Astrocyte of the hippocampus (primary cell): ENCODE data around the gene DYNLT2.
"Not testable (repeated sequence)": the region's sequence is repeated elsewhere in the genome, so short reads cannot be mapped to it uniquely, and the experiment has no call there.

ENCODE experiments used
- DNase-seq: peaks from one replicate; pipeline ENCODE4 v3.0.0; 2011; ENCODE audit warnings: low read depth, low spot score

DYNLT2 gene

GRCh38 chr6:169783971-169784820 lies 32.8 kb upstream of the DYNLT2 start:
- peak; percentile 57 for DNase-seq

- no peak for DNase-seq
Measured at GRCh38 chr6:169783401-169783800, 32.0 kb upstream of the DYNLT2 start.

DNA sequence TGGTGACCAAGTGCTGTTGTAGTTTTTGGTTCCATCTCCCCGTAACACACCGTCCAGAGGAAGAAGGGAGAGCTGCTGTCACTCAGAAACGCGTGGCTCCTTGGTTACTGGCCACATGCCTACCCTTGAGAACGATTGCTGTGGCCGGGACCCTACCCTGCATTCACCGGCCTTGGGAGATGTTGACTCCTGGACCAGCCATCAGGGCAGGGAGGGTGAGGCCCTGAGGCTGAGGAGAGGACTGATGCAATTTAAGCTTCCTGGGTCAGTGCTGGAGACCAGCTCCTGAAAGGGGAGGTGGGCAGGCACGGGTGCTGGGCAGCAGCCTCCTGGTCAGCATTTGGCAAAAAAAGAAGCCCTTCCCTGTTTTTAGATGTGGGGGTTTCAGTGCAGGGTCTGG lies 31.6 kb upstream of the DYNLT2 start:
- no peak for DNase-seq

- DNase-seq = peak; percentile 74
Measured at GRCh38 chr6:169780571-169781091, 29.3 kb upstream of the DYNLT2 start.

- no peak for DNase-seq
Measured at GRCh38 chr6:169779896-169780295, 28.5 kb upstream of the DYNLT2 start.

- DNase-seq = no peak
Measured at GRCh38 chr6:169779092-169779815, 27.9 kb upstream of the DYNLT2 start.

GRCh38 chr6:169778646-169779045 lies 27.3 kb upstream of the DYNLT2 start:
- DNase-seq = no peak

DNA sequence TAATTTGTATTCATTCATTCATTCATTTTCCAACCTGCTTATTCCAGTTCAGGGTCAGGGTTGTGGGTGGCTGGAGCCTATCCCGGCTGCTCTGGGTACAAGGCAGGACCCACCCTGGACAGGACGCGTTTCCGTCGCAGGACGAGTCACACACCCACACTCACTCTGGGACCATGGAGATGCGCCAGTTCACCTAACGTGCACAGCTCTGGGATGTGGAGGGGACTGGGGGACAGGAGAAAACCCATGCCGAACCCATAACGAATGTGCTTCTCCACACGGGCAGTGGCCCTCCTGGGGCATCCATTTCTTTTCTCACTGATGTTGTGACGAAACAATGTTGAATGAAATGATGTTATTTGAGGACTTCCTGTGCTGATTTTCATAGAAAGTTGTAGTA lies 26.5 kb upstream of the DYNLT2 start:
- no peak for DNase-seq

DNA sequence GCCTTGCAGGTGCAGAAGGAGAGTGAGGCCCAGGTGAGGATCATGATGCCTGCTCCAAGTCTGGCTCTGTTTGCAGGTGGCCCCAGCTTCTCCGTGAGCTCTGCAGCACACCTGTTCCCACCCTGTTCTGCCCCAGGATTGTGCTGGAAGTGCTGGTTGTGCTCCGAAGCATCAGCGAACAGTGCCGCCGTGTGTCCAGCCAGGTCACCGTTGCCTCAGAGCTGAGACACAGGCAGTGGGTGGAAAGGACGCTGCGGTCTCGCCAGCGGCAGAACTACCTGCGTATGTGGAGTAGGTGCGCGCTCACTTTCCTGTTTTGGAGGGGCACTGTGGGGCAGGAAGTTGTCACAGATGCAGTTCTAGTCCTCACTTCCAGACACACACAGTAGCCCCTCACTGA lies 25.0 kb upstream of the DYNLT2 start:
- no peak for DNase-seq

DNA sequence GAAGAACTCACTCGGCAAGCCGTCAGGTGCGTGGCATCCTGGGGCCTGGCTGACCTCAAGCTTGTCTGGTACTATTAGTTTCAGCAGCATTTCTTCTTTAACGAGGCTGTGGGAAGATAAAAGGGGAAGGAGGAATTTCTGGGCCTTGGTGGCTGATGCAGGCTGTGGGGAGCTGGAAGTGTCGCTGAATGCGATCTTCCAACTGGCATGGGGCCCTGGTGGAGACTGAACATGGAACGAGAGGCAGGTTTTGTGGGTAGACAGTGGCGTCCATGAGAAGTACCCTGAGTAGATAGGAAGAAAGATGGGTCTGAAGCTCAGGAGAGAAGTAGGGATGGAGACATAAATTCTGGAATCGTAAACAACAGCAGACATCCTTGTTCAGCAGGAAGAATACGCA lies 23.9 kb upstream of the DYNLT2 start:
- DNase-seq = no peak

- no peak for DNase-seq
Measured at GRCh38 chr6:169774347-169774746, 23.0 kb upstream of the DYNLT2 start.

GRCh38 chr6:169766921-169767736 lies 15.8 kb upstream of the DYNLT2 start:
- no peak for DNase-seq

GRCh38 chr6:169766232-169766631 lies 14.9 kb upstream of the DYNLT2 start:
- DNase-seq = no peak

- not testable (repeated sequence) for DNase-seq
Measured at GRCh38 chr6:169765789-169766188, 14.4 kb upstream of the DYNLT2 start.

DNA sequence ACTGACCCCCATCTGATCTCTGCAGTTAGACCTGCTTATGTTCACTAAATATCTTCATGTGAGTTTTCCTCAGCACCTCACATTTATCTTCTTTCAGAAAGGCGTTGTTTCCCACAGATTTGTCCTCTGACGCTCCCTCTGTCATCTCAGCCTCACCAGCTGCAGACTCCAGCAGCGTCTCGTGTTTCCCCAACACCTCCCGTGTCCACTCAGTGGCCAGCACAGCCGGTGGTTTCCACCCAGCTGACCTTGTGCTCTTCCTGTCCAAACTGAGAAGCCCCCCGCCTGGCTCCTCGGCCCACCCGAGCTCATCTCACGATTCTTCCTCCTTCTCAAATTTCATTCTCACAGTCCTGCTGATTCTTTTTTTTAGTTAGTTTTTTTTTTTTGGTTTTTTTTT lies 12.5 kb upstream of the DYNLT2 start:
- DNase-seq = no peak

- DNase-seq = no peak
Measured at GRCh38 chr6:169763308-169763707, 11.9 kb upstream of the DYNLT2 start.

DNA sequence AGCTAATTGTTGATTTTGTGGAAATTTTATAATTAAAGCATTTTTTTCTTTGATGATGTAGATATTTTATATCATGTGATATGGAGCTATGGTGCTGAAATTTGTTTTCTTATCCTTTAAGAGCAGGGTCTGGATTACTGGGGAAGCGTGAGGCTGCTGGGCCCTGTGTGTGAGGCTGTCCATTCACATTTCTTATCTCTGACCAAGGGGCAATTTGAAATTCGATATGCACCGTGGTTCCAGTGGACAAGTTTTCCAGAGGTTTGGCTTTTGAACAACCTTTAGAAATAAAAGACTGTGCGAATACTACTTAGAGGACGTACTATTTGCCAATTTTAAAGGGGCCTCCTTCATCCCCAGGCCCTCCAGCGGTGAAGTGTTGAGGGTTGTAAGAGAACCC lies 3.8 kb upstream of the DYNLT2 start:
- no peak for DNase-seq

GRCh38 chr6:169752074-169752623 lies 777 bp upstream of the DYNLT2 start:
- DNase-seq = no peak

- no peak for DNase-seq
Measured at GRCh38 chr6:169746556-169746955, 4.8 kb downstream of the DYNLT2 start.

- no peak for DNase-seq
Measured at GRCh38 chr6:169745405-169745804, 6.0 kb downstream of the DYNLT2 start.

DNA sequence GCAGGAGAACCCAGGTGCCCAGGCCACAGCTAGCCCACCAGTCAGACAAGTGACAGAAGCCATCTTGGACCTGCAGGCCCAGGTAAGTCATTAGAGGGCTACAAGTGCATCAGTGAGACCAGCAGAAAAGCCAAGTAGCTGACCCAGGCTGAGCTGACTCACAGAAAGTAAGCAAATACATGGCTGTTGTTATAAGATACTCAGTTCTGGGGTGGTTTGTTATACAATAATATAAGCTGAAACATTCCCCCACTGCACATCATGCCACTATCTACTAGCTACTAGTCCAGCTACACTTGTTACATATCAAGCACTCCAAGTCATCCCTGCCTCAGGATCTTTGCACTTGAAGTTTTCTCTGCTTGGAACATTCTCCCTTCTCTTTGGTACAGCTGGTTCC lies 10.0 kb downstream of the DYNLT2 start:
- no peak for DNase-seq
